Measurements from ENCODE around the gene MYOT. TPM values are rescaled to one million over a fixed set of nuclear protein-coding genes. Genes with fewer than 3 reads are reported as not detected.
A peak's percentile ranks its signal among the peaks of the same experiment; 100 is the strongest.

Gene MYOT
- total RNA-seq = 1 to 10 TPM in 1 of 2 donors, under 1 TPM in 1; 0.33 to 1.0 TPM

GRCh38 chr5:137867664-137868063 lies at the start of gene MYOT:
TSS of gene MYOT (plus strand) at chr5:137867860. CDS start at chr5:137870652, 2,792 bp downstream.
- no peaks in the 10 kb centered on the region for H3K27me3 ChIP-seq
- 46 to 62% methylated on average over 3 of the region's 3 CpGs for whole genome bisulfite sequencing, 2 donors
- intact Hi-C loops (cut with DNase I) = no loop called here
- ATAC-seq (no peak), DNase-seq (no peak)
- TF ChIP-seq POLR2A (IDR thresholded peaks at IDR 0.05) = no peak
- TF ChIP-seq, protein P1, sequence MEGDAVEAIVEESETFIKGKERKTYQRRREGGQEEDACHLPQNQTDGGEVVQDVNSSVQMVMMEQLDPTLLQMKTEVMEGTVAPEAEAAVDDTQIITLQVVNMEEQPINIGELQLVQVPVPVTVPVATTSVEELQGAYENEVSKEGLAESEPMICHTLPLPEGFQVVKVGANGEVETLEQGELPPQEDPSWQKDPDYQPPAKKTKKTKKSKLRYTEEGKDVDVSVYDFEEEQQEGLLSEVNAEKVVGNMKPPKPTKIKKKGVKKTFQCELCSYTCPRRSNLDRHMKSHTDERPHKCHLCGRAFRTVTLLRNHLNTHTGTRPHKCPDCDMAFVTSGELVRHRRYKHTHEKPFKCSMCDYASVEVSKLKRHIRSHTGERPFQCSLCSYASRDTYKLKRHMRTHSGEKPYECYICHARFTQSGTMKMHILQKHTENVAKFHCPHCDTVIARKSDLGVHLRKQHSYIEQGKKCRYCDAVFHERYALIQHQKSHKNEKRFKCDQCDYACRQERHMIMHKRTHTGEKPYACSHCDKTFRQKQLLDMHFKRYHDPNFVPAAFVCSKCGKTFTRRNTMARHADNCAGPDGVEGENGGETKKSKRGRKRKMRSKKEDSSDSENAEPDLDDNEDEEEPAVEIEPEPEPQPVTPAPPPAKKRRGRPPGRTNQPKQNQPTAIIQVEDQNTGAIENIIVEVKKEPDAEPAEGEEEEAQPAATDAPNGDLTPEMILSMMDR (IDR thresholded peaks at IDR 0.05) = no peak
- no peaks in the 10 kb centered on the region for H3K4me1 ChIP-seq
- H3K4me3 ChIP-seq = no peak within 1 kb of the TSS
- no peaks in the 10 kb centered on the region for H3K9me3 ChIP-seq
- no peaks in the 10 kb centered on the region for H3K36me3 ChIP-seq (replicated peaks in 1 of 2; ENCODE audit: insufficient read depth in 1 of 2, low read depth in 2 of 2)
- H3K27ac ChIP-seq = no peak within 1 kb of the TSS

GRCh38 chr5:137819766-137820165 lies 47.9 kb upstream of the MYOT start:
- WGBS, 2 donors = 71 to 80% methylated on average over 1 of the region's 1 CpG
- TF ChIP-seq, protein P1 (IDR thresholded peaks at IDR 0.05) = no peak
- TF ChIP-seq POLR2A (IDR thresholded peaks at IDR 0.05) = no peak
- intact Hi-C loops (cut with DNase I) = no loop called here

DNA sequence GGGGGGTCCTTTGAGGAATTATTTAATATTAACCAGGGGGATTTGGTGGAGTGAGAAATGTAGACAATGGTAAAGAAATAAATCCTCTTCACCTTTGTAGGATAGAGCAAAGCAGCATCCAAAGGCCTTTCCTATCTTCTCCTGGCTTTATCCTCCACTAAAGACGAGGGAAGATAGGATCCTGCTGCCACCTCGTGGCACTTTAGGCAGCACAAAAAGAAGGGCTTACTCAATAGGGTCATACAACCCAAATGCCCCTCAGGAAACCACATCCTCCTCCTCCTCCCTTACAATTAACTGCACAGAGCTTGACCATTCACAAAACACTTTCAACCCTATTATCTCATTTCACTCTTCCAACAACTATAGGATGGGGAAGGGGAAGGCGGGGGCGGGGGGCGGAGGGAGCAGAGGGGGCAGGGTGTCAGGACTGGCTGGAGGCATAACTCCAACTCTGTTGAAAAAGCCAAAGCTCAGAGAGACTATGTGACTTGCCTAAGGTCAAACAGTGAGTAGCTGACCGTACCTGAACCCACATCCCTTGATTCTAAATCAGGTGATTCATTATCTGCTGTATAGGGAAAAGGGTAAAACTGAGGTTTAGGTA lies 45.4 kb upstream of the MYOT start:
- Histone ChIP-seq H3K9me3 (no peaks in the 10 kb centered on the region), H3K4me3 (no peak overlapping the region), H3K36me3 (replicated peaks in 1 of 2; ENCODE audit: insufficient read depth in 1 of 2, low read depth in 2 of 2) (no peaks in the 10 kb centered on the region), H3K27me3 (no peaks in the 10 kb centered on the region), H3K4me1 (no peaks in the 10 kb centered on the region), H3K27ac (no peak overlapping the region)
- intact Hi-C loops (cut with DNase I) = no loop called here
- DNase-seq = peak; percentile 26 to 59 (median 44)
- WGBS, 2 donors = 48 to 54% methylated on average over 6 of the region's 6 CpGs
- ATAC-seq = no peak
- no peak for TF ChIP-seq POLR2A (IDR thresholded peaks at IDR 0.05)
- TF ChIP-seq, protein P1 (IDR thresholded peaks at IDR 0.05) = peak in 6 of 7 experiments; percentile 24 to 63 (median 52)

More at GRCh38 chr5:137819766-137820165, 47.9 kb upstream of the MYOT start:
- Histone ChIP-seq H3K4me1 (peaks cover 10% of the 10 kb centered on the region), H3K9me3 (no peaks in the 10 kb centered on the region), H3K4me3 (no peak overlapping the region), H3K27me3 (no peaks in the 10 kb centered on the region), H3K36me3 (replicated peaks in 1 of 2; ENCODE audit: insufficient read depth in 1 of 2, low read depth in 2 of 2) (no peaks in the 10 kb centered on the region), H3K27ac (no peak overlapping the region)
- ATAC-seq (no peak), DNase-seq (no peak)

DNA sequence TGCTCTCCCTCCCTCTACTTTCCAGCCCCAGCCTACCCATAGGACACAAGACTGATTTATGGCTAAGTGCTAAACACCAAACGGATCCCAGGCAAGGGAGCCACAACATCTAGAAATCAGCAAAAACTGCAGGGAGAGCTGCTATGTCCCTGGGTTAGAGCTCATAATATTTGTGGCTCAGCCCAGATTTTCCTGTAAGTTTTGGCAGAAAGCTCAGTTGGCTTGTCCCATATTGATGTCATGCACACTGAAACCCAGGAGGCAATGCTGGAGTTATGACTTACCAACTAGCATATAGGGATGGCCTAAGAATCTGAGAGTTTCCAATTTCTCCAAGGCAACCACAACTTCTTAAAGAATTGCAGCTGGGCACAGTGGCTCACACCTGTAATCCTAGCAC lies 44.7 kb upstream of the MYOT start:
- TF ChIP-seq, protein P1 (IDR thresholded peaks at IDR 0.05) = no peak
- TF ChIP-seq POLR2A (IDR thresholded peaks at IDR 0.05) = no peak
- 69 to 100% methylated on average over 1 of the region's 1 CpG for WGBS, 2 donors
- Histone ChIP-seq H3K36me3 (replicated peaks in 1 of 2; ENCODE audit: insufficient read depth in 1 of 2, low read depth in 2 of 2) (no peaks in the 10 kb centered on the region), H3K27ac (no peak overlapping the region), H3K27me3 (no peaks in the 10 kb centered on the region), H3K4me3 (no peak overlapping the region), H3K4me1 (no peaks in the 10 kb centered on the region), H3K9me3 (no peaks in the 10 kb centered on the region)
- intact Hi-C loops (cut with DNase I) = no loop called here
- DNase-seq = no peak
- ATAC-seq = no peak

DNA sequence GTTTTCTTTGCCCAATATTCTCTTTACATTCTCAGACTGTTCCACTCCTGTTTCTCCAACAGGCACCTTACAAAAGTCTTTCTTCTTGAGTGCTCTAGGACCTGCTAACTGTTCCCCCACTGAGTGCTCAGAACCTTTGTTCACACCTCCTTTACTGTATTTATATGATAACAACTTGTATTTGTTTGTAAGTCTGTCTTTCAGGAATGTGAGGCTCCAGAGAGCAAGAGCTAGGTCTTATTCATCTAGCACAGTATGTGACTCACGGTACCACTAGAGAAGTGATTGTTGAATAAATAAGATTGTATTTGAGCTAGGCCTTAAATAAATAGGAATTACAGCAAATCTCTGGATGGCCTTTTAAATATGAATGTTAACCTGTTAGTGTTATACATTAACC lies 42.5 kb upstream of the MYOT start:
- TF ChIP-seq POLR2A (IDR thresholded peaks at IDR 0.05) = no peak
- TF ChIP-seq, protein P1 (IDR thresholded peaks at IDR 0.05) = no peak
- Histone ChIP-seq H3K27me3 (no peaks in the 10 kb centered on the region), H3K9me3 (no peaks in the 10 kb centered on the region), H3K27ac (no peak overlapping the region), H3K4me1 (no peaks in the 10 kb centered on the region), H3K36me3 (replicated peaks in 1 of 2; ENCODE audit: insufficient read depth in 1 of 2, low read depth in 2 of 2) (no peaks in the 10 kb centered on the region), H3K4me3 (no peak overlapping the region)
- WGBS, 2 donors = 32 to 43% methylated on average over 1 of the region's 1 CpG
- intact Hi-C loops (cut with DNase I) = no loop called here
- no peak for ATAC-seq
- DNase-seq = no peak
